Measurements from ENCODE around the gene MON1B.

- TF ChIP-seq CHD2 (IDR thresholded peaks at IDR 0.05; ENCODE audit: low read depth, low read length) (no peak), USF2 (CRISPR knock-in tag; IDR thresholded peaks at IDR 0.05) (no peak), CHAMP1 (IDR thresholded peaks at IDR 0.05) (no peak), ZFP91 (CRISPR knock-in tag; IDR thresholded peaks at IDR 0.05) (no peak), ZNF217 (CRISPR knock-in tag; IDR thresholded peaks at IDR 0.05) (no peak), IRF9 (tag; IDR thresholded peaks at IDR 0.05) (no peak)
Observed at GRCh38 chr16:77227745-77228144, 36.8 kb downstream of the MON1B start.

Data from K562 (cell line).